GM06990 (cell line): ENCODE results near the gene CLOCK.
A peak's percentile ranks its signal among the peaks of the same experiment; 100 is the strongest.

Experiments used
- DNase-seq: peaks from one replicate; pipeline ENCODE4 v3.0.0-alpha.2; 2011; ENCODE audit not compliant: insufficient read length; ENCODE audit errors: extremely low read depth
- H3K27me3 ChIP-seq: replicated peaks from 2 replicates; pipeline ENCODE4 v1.6.0; 2011; ENCODE audit warnings: low read length; ENCODE audit not compliant: control insufficient read depth, insufficient read depth
- H3K36me3 ChIP-seq: 2 replicates; pipeline ENCODE4 v1.5.1; 2011; ENCODE audit warnings: low read length; ENCODE audit not compliant: control insufficient read depth, insufficient read depth
- H3K4me3 ChIP-seq: replicated peaks from 2 replicates; pipeline ENCODE4 v1.5.1; 2011; ENCODE audit warnings: low read depth, mild to moderate bottlenecking, control low read depth, low read length
- TF ChIP-seq, protein P1 (sequence below): IDR thresholded peaks from 2 replicates; pipeline ENCODE4 v1.5.1; 2011; ENCODE audit warnings: low read length, control low read depth, mild to moderate bottlenecking, inconsistent platforms; ENCODE audit not compliant: insufficient read depth, poor library complexity, severe bottlenecking

The CLOCK gene

DNA sequence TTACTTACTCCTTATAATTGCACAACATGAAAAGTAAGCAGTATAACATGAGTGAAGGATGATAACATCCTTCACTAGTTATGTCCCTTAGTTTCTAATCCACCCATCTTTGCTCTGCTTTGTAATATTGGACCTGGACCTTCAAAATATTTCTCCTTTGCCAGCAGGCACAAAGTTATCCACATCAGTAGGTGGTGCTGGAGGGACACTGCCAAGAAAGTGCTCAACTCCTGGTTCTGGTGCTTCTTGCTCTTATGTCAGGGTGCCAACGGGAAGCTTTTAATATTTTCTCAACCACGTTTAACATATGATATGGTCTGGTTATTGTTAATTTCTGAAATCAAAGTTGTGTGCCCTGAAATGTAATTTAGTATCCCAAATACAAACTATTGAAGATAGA lies 101.9 kb downstream of the CLOCK start:
- no peaks in the 10 kb centered on the region for H3K27me3 ChIP-seq
- H3K36me3 ChIP-seq = peaks cover 3% of the 10 kb centered on the region; the same call in 1 of the 2 replicates
- no peak for DNase-seq
- no peak overlapping the region for H3K4me3 ChIP-seq
- TF ChIP-seq, protein P1, sequence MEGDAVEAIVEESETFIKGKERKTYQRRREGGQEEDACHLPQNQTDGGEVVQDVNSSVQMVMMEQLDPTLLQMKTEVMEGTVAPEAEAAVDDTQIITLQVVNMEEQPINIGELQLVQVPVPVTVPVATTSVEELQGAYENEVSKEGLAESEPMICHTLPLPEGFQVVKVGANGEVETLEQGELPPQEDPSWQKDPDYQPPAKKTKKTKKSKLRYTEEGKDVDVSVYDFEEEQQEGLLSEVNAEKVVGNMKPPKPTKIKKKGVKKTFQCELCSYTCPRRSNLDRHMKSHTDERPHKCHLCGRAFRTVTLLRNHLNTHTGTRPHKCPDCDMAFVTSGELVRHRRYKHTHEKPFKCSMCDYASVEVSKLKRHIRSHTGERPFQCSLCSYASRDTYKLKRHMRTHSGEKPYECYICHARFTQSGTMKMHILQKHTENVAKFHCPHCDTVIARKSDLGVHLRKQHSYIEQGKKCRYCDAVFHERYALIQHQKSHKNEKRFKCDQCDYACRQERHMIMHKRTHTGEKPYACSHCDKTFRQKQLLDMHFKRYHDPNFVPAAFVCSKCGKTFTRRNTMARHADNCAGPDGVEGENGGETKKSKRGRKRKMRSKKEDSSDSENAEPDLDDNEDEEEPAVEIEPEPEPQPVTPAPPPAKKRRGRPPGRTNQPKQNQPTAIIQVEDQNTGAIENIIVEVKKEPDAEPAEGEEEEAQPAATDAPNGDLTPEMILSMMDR = peak; percentile 30

DNA sequence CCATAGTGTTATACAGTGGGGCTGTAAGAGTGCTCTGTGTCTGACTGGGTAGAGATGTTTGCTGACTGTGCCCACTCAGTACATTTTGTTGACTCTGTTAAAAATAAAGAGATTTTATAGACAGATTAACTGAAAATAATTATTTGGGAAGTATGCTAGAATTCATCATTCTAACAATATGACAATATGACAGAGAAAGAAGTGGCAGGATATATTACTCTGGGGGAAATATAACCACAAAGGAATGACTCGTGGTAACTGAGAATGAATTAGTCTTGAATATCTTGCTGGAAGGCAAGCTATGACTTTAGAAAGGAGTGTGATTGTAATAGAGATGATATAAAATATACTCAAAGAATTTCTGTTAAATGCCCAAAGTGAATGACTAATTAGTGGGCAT lies 104.2 kb downstream of the CLOCK start:
- DNase-seq = no peak
- H3K4me3 ChIP-seq = no peak overlapping the region
- TF ChIP-seq, protein P1 = no peak
- H3K36me3 ChIP-seq = no peaks in the 10 kb centered on the region; the same call in 1 of the 2 replicates
- no peaks in the 10 kb centered on the region for H3K27me3 ChIP-seq

DNA sequence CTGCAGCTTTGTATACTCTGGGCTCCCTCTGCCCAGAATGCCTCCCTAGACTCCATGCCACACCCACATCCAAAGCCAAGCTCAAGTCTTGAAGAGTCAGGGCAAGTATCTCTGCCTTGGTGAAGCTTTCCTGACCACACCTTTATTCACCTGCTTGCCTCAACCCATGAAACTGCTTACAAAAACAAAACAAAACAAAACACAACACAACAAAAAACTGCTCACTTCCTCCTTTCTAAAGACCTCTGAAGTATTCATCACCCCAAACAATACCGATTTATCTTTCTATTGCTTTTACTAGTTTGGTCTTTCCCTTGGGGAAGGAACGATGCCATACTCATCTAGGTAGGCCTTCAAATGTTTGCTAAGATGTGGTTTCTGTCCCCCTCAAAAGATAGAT lies 105.9 kb downstream of the CLOCK start:
- no peak for DNase-seq
- no peaks in the 10 kb centered on the region; the same call in 1 of the 2 replicates for H3K36me3 ChIP-seq
- H3K4me3 ChIP-seq = no peak overlapping the region
- H3K27me3 ChIP-seq = no peaks in the 10 kb centered on the region
- TF ChIP-seq, protein P1 = no peak

DNA sequence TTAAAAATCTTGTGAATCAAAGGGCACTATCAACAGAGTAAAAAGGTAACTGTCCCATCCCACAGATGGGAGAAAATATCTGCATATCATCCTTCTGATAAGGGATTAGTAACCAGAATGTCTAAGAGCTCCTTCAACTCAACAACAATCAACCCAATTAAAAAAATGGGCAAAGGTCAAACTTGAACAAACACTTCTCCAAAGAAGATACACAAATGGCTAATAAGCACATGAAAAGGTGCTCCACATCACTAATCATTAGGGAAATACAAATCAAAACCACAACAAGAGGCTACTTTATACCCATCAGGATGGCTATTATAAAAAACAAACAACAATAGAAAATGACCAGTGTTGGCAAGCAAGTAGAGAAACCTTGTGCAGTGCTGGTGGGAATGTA lies 107.7 kb downstream of the CLOCK start:
- Histone ChIP-seq H3K27me3 (no peaks in the 10 kb centered on the region), H3K4me3 (no peak overlapping the region), H3K36me3 (peaks cover 2% of the 10 kb centered on the region; the same call in 1 of the 2 replicates)
- TF ChIP-seq, protein P1 = no peak
- no peak for DNase-seq

DNA sequence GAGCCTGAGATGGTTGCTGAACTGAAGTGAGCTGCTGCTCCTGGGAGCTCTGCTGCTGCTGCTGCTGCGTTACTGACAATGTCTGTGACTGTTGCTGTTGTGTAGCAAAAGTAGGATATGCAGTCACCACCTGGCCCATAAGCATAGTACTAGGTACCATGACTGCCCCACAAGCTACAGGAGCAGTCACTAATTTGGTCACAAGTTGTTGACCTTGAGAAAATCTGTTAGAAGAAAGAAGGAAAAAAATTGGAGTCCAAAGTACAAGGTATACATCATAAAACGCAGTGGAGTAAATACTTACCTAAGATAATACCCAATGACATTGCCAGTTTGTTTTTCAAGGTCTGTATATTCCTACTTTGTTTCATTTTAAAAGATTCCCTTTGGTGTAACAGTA lies 108.4 kb downstream of the CLOCK start:
- H3K36me3 ChIP-seq = peaks cover 2% of the 10 kb centered on the region; the same call in 1 of the 2 replicates

More for the DNA sequence above, 108.4 kb downstream of the CLOCK start:
- no peak for DNase-seq
- Histone ChIP-seq H3K4me3 (no peak overlapping the region), H3K27me3 (no peaks in the 10 kb centered on the region)
- TF ChIP-seq, protein P1 = no peak
